ENCODE data around the gene SIPA1L2.

The SIPA1L2 gene

GRCh38 chr1:232635778-232636356 is 5.9 kb upstream of the SIPA1L2 start:
- Histone ChIP-seq H3K36me3 (ENCODE audit: insufficient read depth, low read length) (no peaks in the 10 kb centered on the region), H3K9me3 (ENCODE audit: low read length) (no peaks in the 10 kb centered on the region), H2AFZ (ENCODE audit: low read length) (no peak overlapping the region), H3K4me3 (ENCODE audit: low read depth, low read length, poor library complexity, severe bottlenecking) (no peak overlapping the region), H3K27ac (ENCODE audit: low read depth, low read length, poor library complexity, severe bottlenecking) (no peak overlapping the region), H3K9me2 (ENCODE audit: low read depth, low read length) (no peaks in the 10 kb centered on the region), H3K27me3 (ENCODE audit: insufficient read depth, low read length) (no peaks in the 10 kb centered on the region), H3K4me1 (ENCODE audit: insufficient read depth, low read length, severe bottlenecking) (no peaks in the 10 kb centered on the region), H4K20me1 (ENCODE audit: insufficient read depth, low read length) (no peaks in the 10 kb centered on the region), H3F3A (ENCODE audit: insufficient read depth, low read length) (no peaks in the 10 kb centered on the region), H3K9ac (ENCODE audit: low read length) (no peak overlapping the region), H3K4me2 (ENCODE audit: low read length) (no peak overlapping the region), H3K79me2 (ENCODE audit: insufficient read depth, low read length) (no peaks in the 10 kb centered on the region)
- TF ChIP-seq CTCF (IDR thresholded peaks at IDR 0.05; ENCODE audit: low read length) (peak; percentile 83), EZH2 (IDR thresholded peaks at IDR 0.05; ENCODE audit: borderline replicate concordance, low read length) (no peak)

DNA sequence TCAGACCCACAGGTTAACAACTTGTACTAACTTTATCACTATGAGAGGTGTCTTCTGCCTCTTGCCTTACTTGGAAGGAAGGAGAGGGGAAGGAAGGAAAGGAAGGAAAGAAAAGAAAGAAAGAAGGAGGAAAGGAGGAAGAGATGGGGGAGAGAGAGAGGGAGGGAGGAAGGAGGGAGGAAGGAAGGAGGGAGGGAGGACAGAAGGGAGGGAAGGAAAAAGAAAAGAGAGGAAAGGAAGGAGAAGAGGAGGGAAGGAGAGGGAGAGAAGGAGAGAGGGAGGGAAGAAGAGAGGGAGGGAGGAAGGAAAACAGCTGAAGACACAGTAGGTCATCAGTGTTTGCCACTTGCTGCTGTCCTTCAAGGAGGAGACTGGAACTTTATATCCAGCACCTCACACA is 5.3 kb upstream of the SIPA1L2 start:
- Histone ChIP-seq H3K9me3 (ENCODE audit: low read length) (no peaks in the 10 kb centered on the region), H3K79me2 (ENCODE audit: insufficient read depth, low read length) (no peaks in the 10 kb centered on the region), H3K4me1 (ENCODE audit: insufficient read depth, low read length, severe bottlenecking) (no peaks in the 10 kb centered on the region), H3K4me2 (ENCODE audit: low read length) (no peak overlapping the region), H3K27me3 (ENCODE audit: insufficient read depth, low read length) (no peaks in the 10 kb centered on the region), H3K36me3 (ENCODE audit: insufficient read depth, low read length) (no peaks in the 10 kb centered on the region), H3K27ac (ENCODE audit: low read depth, low read length, poor library complexity, severe bottlenecking) (no peak overlapping the region), H3K4me3 (ENCODE audit: low read depth, low read length, poor library complexity, severe bottlenecking) (no peak overlapping the region), H3K9me2 (ENCODE audit: low read depth, low read length) (no peaks in the 10 kb centered on the region), H2AFZ (ENCODE audit: low read length) (no peak overlapping the region), H3F3A (ENCODE audit: insufficient read depth, low read length) (no peaks in the 10 kb centered on the region), H3K9ac (ENCODE audit: low read length) (no peak overlapping the region), H4K20me1 (ENCODE audit: insufficient read depth, low read length) (no peaks in the 10 kb centered on the region)
- TF ChIP-seq CTCF (IDR thresholded peaks at IDR 0.05; ENCODE audit: low read length) (no peak), EZH2 (IDR thresholded peaks at IDR 0.05; ENCODE audit: borderline replicate concordance, low read length) (no peak)

GRCh38 chr1:232634096-232634495 is 4.2 kb upstream of the SIPA1L2 start:
- Histone ChIP-seq H3F3A (ENCODE audit: insufficient read depth, low read length) (no peaks in the 10 kb centered on the region), H3K4me2 (ENCODE audit: low read length) (no peak overlapping the region), H3K4me1 (ENCODE audit: insufficient read depth, low read length, severe bottlenecking) (no peaks in the 10 kb centered on the region), H2AFZ (ENCODE audit: low read length) (no peak overlapping the region), H3K36me3 (ENCODE audit: insufficient read depth, low read length) (no peaks in the 10 kb centered on the region), H3K27ac (ENCODE audit: low read depth, low read length, poor library complexity, severe bottlenecking) (no peak overlapping the region), H3K79me2 (ENCODE audit: insufficient read depth, low read length) (no peaks in the 10 kb centered on the region), H3K9ac (ENCODE audit: low read length) (no peak overlapping the region), H3K9me3 (ENCODE audit: low read length) (no peaks in the 10 kb centered on the region), H3K4me3 (ENCODE audit: low read depth, low read length, poor library complexity, severe bottlenecking) (no peak overlapping the region), H3K9me2 (ENCODE audit: low read depth, low read length) (no peaks in the 10 kb centered on the region), H3K27me3 (ENCODE audit: insufficient read depth, low read length) (no peaks in the 10 kb centered on the region), H4K20me1 (ENCODE audit: insufficient read depth, low read length) (no peaks in the 10 kb centered on the region)
- TF ChIP-seq CTCF (IDR thresholded peaks at IDR 0.05; ENCODE audit: low read length), result no peak
- no peak for TF ChIP-seq EZH2 (IDR thresholded peaks at IDR 0.05; ENCODE audit: borderline replicate concordance, low read length)

All from OCI-LY1 (cell line).